ENCODE measurements around the gene STIM1.

Gene STIM1

GRCh38 chr11:3992964-3993363, 137.5 kb downstream of the STIM1 start:
- Histone ChIP-seq H3K4me1 (ENCODE audit: insufficient read depth, low read length) (peaks cover 28% of the 10 kb centered on the region), H3K4me2 (ENCODE audit: insufficient read depth, low read length) (no peak overlapping the region), H3K79me2 (ENCODE audit: insufficient read depth, low read length) (peaks cover 59% of the 10 kb centered on the region), H3K4me3 (ENCODE audit: low read depth in 1 of 2, low read length in 2 of 2) (no peak overlapping the region), H3K9ac (ENCODE audit: low read depth, low read length) (no peak overlapping the region), H2AFZ (ENCODE audit: low read depth, low read length) (no peak overlapping the region), H3K27ac (ENCODE audit: low read length) (no peak overlapping the region), H3K36me3 (ENCODE audit: insufficient read depth, low read length) (no peaks in the 10 kb centered on the region), H3K27me3 (ENCODE audit: insufficient read depth, low read length, poor library complexity) (no peaks in the 10 kb centered on the region), H4K20me1 (ENCODE audit: insufficient read depth, low read length) (no peaks in the 10 kb centered on the region), H3K9me3 (ENCODE audit: insufficient read depth, low read length, severe bottlenecking) (peaks cover 14% of the 10 kb centered on the region)
- TF ChIP-seq CTCF (IDR thresholded peaks at IDR 0.05; ENCODE audit: borderline replicate concordance, extremely low read depth, low read length, poor library complexity, severe bottlenecking) (no peak), EZH2 (IDR thresholded peaks at IDR 0.05; ENCODE audit: borderline replicate concordance, low read depth, low read length, severe bottlenecking) (no peak)
- ATAC-seq (ENCODE audit: insufficient read depth, low read depth) (no peak), DNase-seq (no peak)

GRCh38 chr11:3994030-3994640, 138.7 kb downstream of the STIM1 start:
- Histone ChIP-seq H2AFZ (ENCODE audit: low read depth, low read length) (no peak overlapping the region), H3K27me3 (ENCODE audit: insufficient read depth, low read length, poor library complexity) (no peaks in the 10 kb centered on the region)

GRCh38 chr11:3995307-3995706, 139.8 kb downstream of the STIM1 start:
- DNase-seq (no peak), ATAC-seq (ENCODE audit: insufficient read depth, low read depth) (no peak)
- H3K4me1 ChIP-seq (ENCODE audit: insufficient read depth, low read length), result peaks cover 11% of the 10 kb centered on the region
- H3K79me2 ChIP-seq (ENCODE audit: insufficient read depth, low read length), result peaks cover 60% of the 10 kb centered on the region
- no peak for TF ChIP-seq EZH2 (IDR thresholded peaks at IDR 0.05; ENCODE audit: borderline replicate concordance, low read depth, low read length, severe bottlenecking)
- no peak overlapping the region for H3K4me3 ChIP-seq (ENCODE audit: low read depth in 1 of 2, low read length in 2 of 2)
- H3K36me3 ChIP-seq (ENCODE audit: insufficient read depth, low read length), result peaks cover 5% of the 10 kb centered on the region
- H3K27ac ChIP-seq (ENCODE audit: low read length), result no peak overlapping the region
- no peaks in the 10 kb centered on the region for H4K20me1 ChIP-seq (ENCODE audit: insufficient read depth, low read length)
- H2AFZ ChIP-seq (ENCODE audit: low read depth, low read length), result no peak overlapping the region
- peaks cover 19% of the 10 kb centered on the region for H3K9me3 ChIP-seq (ENCODE audit: insufficient read depth, low read length, severe bottlenecking)
- no peak overlapping the region for H3K4me2 ChIP-seq (ENCODE audit: insufficient read depth, low read length)
- H3K27me3 ChIP-seq (ENCODE audit: insufficient read depth, low read length, poor library complexity), result no peaks in the 10 kb centered on the region
- H3K9ac ChIP-seq (ENCODE audit: low read depth, low read length), result no peak overlapping the region

More at GRCh38 chr11:3994030-3994640, 138.7 kb downstream of the STIM1 start:
- ATAC-seq (ENCODE audit: insufficient read depth, low read depth) (no peak), DNase-seq (no peak)
- no peak overlapping the region for H3K9ac ChIP-seq (ENCODE audit: low read depth, low read length)
- H4K20me1 ChIP-seq (ENCODE audit: insufficient read depth, low read length), result no peaks in the 10 kb centered on the region
- peaks cover 21% of the 10 kb centered on the region for H3K4me1 ChIP-seq (ENCODE audit: insufficient read depth, low read length)
- H3K9me3 ChIP-seq (ENCODE audit: insufficient read depth, low read length, severe bottlenecking), result peaks cover 15% of the 10 kb centered on the region
- H3K27ac ChIP-seq (ENCODE audit: low read length), result no peak overlapping the region
- H3K79me2 ChIP-seq (ENCODE audit: insufficient read depth, low read length), result peaks cover 63% of the 10 kb centered on the region
- H3K36me3 ChIP-seq (ENCODE audit: insufficient read depth, low read length), result peaks cover under 1% of the 10 kb centered on the region
- no peak overlapping the region for H3K4me3 ChIP-seq (ENCODE audit: low read depth in 1 of 2, low read length in 2 of 2)
- H3K4me2 ChIP-seq (ENCODE audit: insufficient read depth, low read length), result no peak overlapping the region
- TF ChIP-seq EZH2 (IDR thresholded peaks at IDR 0.05; ENCODE audit: borderline replicate concordance, low read depth, low read length, severe bottlenecking), result no peak
- TF ChIP-seq CTCF (IDR thresholded peaks at IDR 0.05; ENCODE audit: borderline replicate concordance, extremely low read depth, low read length, poor library complexity, severe bottlenecking), result no peak

- TF ChIP-seq CTCF (IDR thresholded peaks at IDR 0.05; ENCODE audit: borderline replicate concordance, extremely low read depth, low read length, poor library complexity, severe bottlenecking) (no peak), EZH2 (IDR thresholded peaks at IDR 0.05; ENCODE audit: borderline replicate concordance, low read depth, low read length, severe bottlenecking) (no peak)
- Histone ChIP-seq H4K20me1 (ENCODE audit: insufficient read depth, low read length) (no peaks in the 10 kb centered on the region), H3K4me1 (ENCODE audit: insufficient read depth, low read length) (peaks cover 11% of the 10 kb centered on the region), H3K9ac (ENCODE audit: low read depth, low read length) (no peak overlapping the region), H3K36me3 (ENCODE audit: insufficient read depth, low read length) (peaks cover 5% of the 10 kb centered on the region), H3K4me2 (ENCODE audit: insufficient read depth, low read length) (no peak overlapping the region), H3K27me3 (ENCODE audit: insufficient read depth, low read length, poor library complexity) (no peaks in the 10 kb centered on the region), H3K4me3 (ENCODE audit: low read depth in 1 of 2, low read length in 2 of 2) (no peak overlapping the region), H3K27ac (ENCODE audit: low read length) (0 out of 2 replicates have a peak overlapping the region, but pooled peaks have one; percentile 10), H3K9me3 (ENCODE audit: insufficient read depth, low read length, severe bottlenecking) (peaks cover 19% of the 10 kb centered on the region), H2AFZ (ENCODE audit: low read depth, low read length) (no peak overlapping the region), H3K79me2 (ENCODE audit: insufficient read depth, low read length) (peaks cover 54% of the 10 kb centered on the region)
- peak; percentile 26 for DNase-seq
- peak; percentile 58 for ATAC-seq (ENCODE audit: insufficient read depth, low read depth)
These were observed 140.6 kb downstream of the STIM1 start for GRCh38 chr11:3995949-3996554.

All from DND-41 (cell line).